22Rv1 (cell line): Measurements from ENCODE around the gene HDC.

Experiments used
- ZFX ChIP-seq: fragments of 450-650 bp; IDR thresholded peaks from 2 replicates; pipeline ENCODE4 v1.6.1; 2017; ENCODE audit warnings: antibody characterized with exemption, borderline replicate concordance
- TF ChIP-seq, protein P1 (sequence below): fragments of 450-650 bp; IDR thresholded peaks from 2 replicates; pipeline ENCODE4 v1.5.1; 2017; ENCODE audit warnings: mild to moderate bottlenecking

GRCh38 chr15:50228866-50229265, 36.7 kb downstream of the HDC start:
- TF ChIP-seq, protein P1, sequence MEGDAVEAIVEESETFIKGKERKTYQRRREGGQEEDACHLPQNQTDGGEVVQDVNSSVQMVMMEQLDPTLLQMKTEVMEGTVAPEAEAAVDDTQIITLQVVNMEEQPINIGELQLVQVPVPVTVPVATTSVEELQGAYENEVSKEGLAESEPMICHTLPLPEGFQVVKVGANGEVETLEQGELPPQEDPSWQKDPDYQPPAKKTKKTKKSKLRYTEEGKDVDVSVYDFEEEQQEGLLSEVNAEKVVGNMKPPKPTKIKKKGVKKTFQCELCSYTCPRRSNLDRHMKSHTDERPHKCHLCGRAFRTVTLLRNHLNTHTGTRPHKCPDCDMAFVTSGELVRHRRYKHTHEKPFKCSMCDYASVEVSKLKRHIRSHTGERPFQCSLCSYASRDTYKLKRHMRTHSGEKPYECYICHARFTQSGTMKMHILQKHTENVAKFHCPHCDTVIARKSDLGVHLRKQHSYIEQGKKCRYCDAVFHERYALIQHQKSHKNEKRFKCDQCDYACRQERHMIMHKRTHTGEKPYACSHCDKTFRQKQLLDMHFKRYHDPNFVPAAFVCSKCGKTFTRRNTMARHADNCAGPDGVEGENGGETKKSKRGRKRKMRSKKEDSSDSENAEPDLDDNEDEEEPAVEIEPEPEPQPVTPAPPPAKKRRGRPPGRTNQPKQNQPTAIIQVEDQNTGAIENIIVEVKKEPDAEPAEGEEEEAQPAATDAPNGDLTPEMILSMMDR = no peak
- TF ChIP-seq ZFX = no peak
